Activated CD4-positive, alpha-beta T cell treated with anti-CD3 and anti-CD28 coated beads, Interleukin-2, amount 50 U/mL, for 4 hours (primary cell): ENCODE data around the gene CDK18.

Experiments
- DNase-seq, 2 experiments: peaks; one replicate each; pipeline ENCODE4 v3.0.0-alpha.2; 2020

Gene CDK18

GRCh38 chr1:205505791-205506190 lies 1.3 kb downstream of the CDK18 start:
- DNase-seq: no peak

GRCh38 chr1:205506409-205507200 lies 2.1 kb downstream of the CDK18 start:
- no peak for DNase-seq

- DNase-seq: no peak
These were observed 3.8 kb downstream of the CDK18 start for GRCh38 chr1:205508227-205508714.

GRCh38 chr1:205510308-205510950 lies 6.0 kb downstream of the CDK18 start:
- no peak for DNase-seq

GRCh38 chr1:205510951-205511330 lies 6.5 kb downstream of the CDK18 start:
- no peak for DNase-seq

- no peak for DNase-seq
These were observed 7.9 kb downstream of the CDK18 start for GRCh38 chr1:205512059-205513045.

- no peak for DNase-seq
These were observed 9.3 kb downstream of the CDK18 start for GRCh38 chr1:205513774-205514173.

GRCh38 chr1:205514211-205515142 lies 10.0 kb downstream of the CDK18 start:
- no peak for DNase-seq

- DNase-seq: no peak
These were observed 11.3 kb downstream of the CDK18 start for GRCh38 chr1:205515781-205516253.

GRCh38 chr1:205516362-205516761 lies 11.9 kb downstream of the CDK18 start:
- DNase-seq: no peak

- DNase-seq: no peak
These were observed 12.8 kb downstream of the CDK18 start for GRCh38 chr1:205517288-205517687.

- no peak for DNase-seq
These were observed 13.3 kb downstream of the CDK18 start for GRCh38 chr1:205517763-205518162.

- no peak for DNase-seq
These were observed 14.4 kb downstream of the CDK18 start for GRCh38 chr1:205518661-205519540.

- no peak for DNase-seq
These were observed 15.2 kb downstream of the CDK18 start for GRCh38 chr1:205519541-205520131.

GRCh38 chr1:205520709-205521108 lies 16.2 kb downstream of the CDK18 start:
- DNase-seq: no peak

GRCh38 chr1:205521686-205522085 lies 17.2 kb downstream of the CDK18 start:
- no peak for DNase-seq

- no peak for DNase-seq
These were observed 18.2 kb downstream of the CDK18 start for GRCh38 chr1:205522692-205523091.

- no peak for DNase-seq
These were observed 18.9 kb downstream of the CDK18 start for GRCh38 chr1:205523261-205523890.

- DNase-seq: peak; percentile 67 to 75
These were observed 19.7 kb downstream of the CDK18 start for GRCh38 chr1:205523891-205524793.
